ENCODE data around the gene HDAC3.
A peak's percentile ranks its signal among the peaks of the same experiment; 100 is the strongest.

Gene HDAC3

GRCh38 chr5:141618804-141619554, 17.7 kb downstream of the HDAC3 start, which contains the start of gene DIAPH1:
TSS of gene DIAPH1 (minus strand) at chr5:141619000. CDS start at chr5:141618914, 86 bp downstream.
- Histone ChIP-seq H3K4me3 (replicated peaks; ENCODE audit: insufficient read depth, low read length) (peak within 1 kb of the TSS; percentile 83), H3K27me3 (ENCODE audit: insufficient read depth, poor library complexity, severe bottlenecking) (no peaks in the 10 kb centered on the region), H3K27ac (replicated peaks) (peak within 1 kb of the TSS; percentile 89)
- peak; percentile 96 to 97 for DNase-seq (ENCODE audit: low read depth in 1 of 2, low spot score in 1 of 2)
- TF ChIP-seq REST (IDR thresholded peaks at IDR 0.05; ENCODE audit: insufficient replicate concordance, low read depth), result peak; percentile 26
- TF ChIP-seq SPI1 (IDR thresholded peaks at IDR 0.05; ENCODE audit: borderline replicate concordance, low read depth), result peak; percentile 70; the same call in 1 of the 2 replicates
- TF ChIP-seq CTCF (IDR thresholded peaks at IDR 0.05; ENCODE audit: insufficient read depth, low read length), result peak; percentile 83
- TF ChIP-seq POLR2AphosphoS5 (IDR thresholded peaks at IDR 0.05; ENCODE audit: low read depth), result peak; percentile 65
- TF ChIP-seq GABPA (IDR thresholded peaks at IDR 0.05; ENCODE audit: low read depth), result peak; percentile 56

- Histone ChIP-seq H3K27ac (replicated peaks) (peak overlapping the region; percentile 89), H3K4me3 (replicated peaks; ENCODE audit: insufficient read depth, low read length) (peak overlapping the region; percentile 83), H3K27me3 (ENCODE audit: insufficient read depth, poor library complexity, severe bottlenecking) (no peaks in the 10 kb centered on the region)
- DNase-seq (ENCODE audit: low read depth in 1 of 2, low spot score in 1 of 2), result peak in 1 of 2 experiments; percentile 53
- TF ChIP-seq POLR2AphosphoS5 (IDR thresholded peaks at IDR 0.05; ENCODE audit: low read depth) (no peak), SPI1 (IDR thresholded peaks at IDR 0.05; ENCODE audit: borderline replicate concordance, low read depth) (peak; percentile 64), GABPA (IDR thresholded peaks at IDR 0.05; ENCODE audit: low read depth) (peak; percentile 56), CTCF (IDR thresholded peaks at IDR 0.05; ENCODE audit: insufficient read depth, low read length) (no peak)
Measured at GRCh38 chr5:141618030-141618803, 18.4 kb downstream of the HDAC3 start.

- Histone ChIP-seq H3K27ac (replicated peaks) (peak overlapping the region; percentile 89), H3K27me3 (ENCODE audit: insufficient read depth, poor library complexity, severe bottlenecking) (no peaks in the 10 kb centered on the region), H3K4me3 (replicated peaks; ENCODE audit: insufficient read depth, low read length) (peak overlapping the region; percentile 83)
- DNase-seq (ENCODE audit: low read depth in 1 of 2, low spot score in 1 of 2), result no peak
- no peak for TF ChIP-seq SPI1 (IDR thresholded peaks at IDR 0.05; ENCODE audit: borderline replicate concordance, low read depth)
Measured at GRCh38 chr5:141617682-141618029, 19.0 kb downstream of the HDAC3 start.

GRCh38 chr5:141617128-141617527, 19.5 kb downstream of the HDAC3 start:
- TF ChIP-seq REST (IDR thresholded peaks at IDR 0.05; ENCODE audit: insufficient replicate concordance, low read depth) (no peak), GABPA (IDR thresholded peaks at IDR 0.05; ENCODE audit: low read depth) (no peak)
- no peak for DNase-seq (ENCODE audit: low read depth in 1 of 2, low spot score in 1 of 2)
- H3K4me3 ChIP-seq (replicated peaks; ENCODE audit: insufficient read depth, low read length), result peak overlapping the region; percentile 83
- peak overlapping the region; percentile 89 for H3K27ac ChIP-seq (replicated peaks)
- H3K27me3 ChIP-seq (ENCODE audit: insufficient read depth, poor library complexity, severe bottlenecking), result no peaks in the 10 kb centered on the region
